Neural cell (in vitro differentiated cells): ENCODE data around the gene POLR1C. TPM values are rescaled to one million over a fixed set of nuclear protein-coding genes. Genes with fewer than 3 reads are reported as not detected.

Source experiments
- H2AFZ ChIP-seq: fragments of 200-600, 300-800 bp; sonication (generic), shearing (Covaris generic); 2 replicates; pipeline ENCODE4 v1.6.0; 2014; ENCODE audit warnings: low read depth, mild to moderate bottlenecking, antibody characterized with exemption, low read length, moderate library complexity
- H3F3A ChIP-seq: fragments of 200-600 bp; shearing (Covaris generic); 2 replicates; pipeline ENCODE4 v1.6.1; 2016; ENCODE audit warnings: mild to moderate bottlenecking, moderate library complexity, mixed read lengths, antibody characterized with exemption, low read length; ENCODE audit not compliant: insufficient read depth, poor library complexity, severe bottlenecking
- H3K27ac ChIP-seq: fragments of 200-600, 300-800 bp; sonication (generic), shearing (Covaris generic); 2 replicates; pipeline ENCODE4 v1.5.1; 2014; ENCODE audit warnings: mild to moderate bottlenecking, low read length, moderate library complexity
- H3K27me3 ChIP-seq: fragments of 300-800, 200-600 bp; sonication (generic), shearing (Covaris generic); 2 replicates; pipeline ENCODE4 v1.6.0; 2014; ENCODE audit warnings: mild to moderate bottlenecking, low read depth, low read length, moderate library complexity; ENCODE audit not compliant: insufficient read depth
- H3K36me3 ChIP-seq: fragments of 300-800, 200-600 bp; sonication (generic), shearing (Covaris generic); 2 replicates; pipeline ENCODE4 v1.5.1; 2014; ENCODE audit warnings: mild to moderate bottlenecking, antibody characterized with exemption, low read length, moderate library complexity; ENCODE audit not compliant: insufficient read depth
- H3K4me2 ChIP-seq: fragments of 300-800, 200-600 bp; sonication (generic), shearing (Covaris generic); 2 replicates; pipeline ENCODE4 v1.6.0; 2014; ENCODE audit warnings: mild to moderate bottlenecking, low read length
- H3K4me3 ChIP-seq: fragments of 300-800, 200-600 bp; sonication (generic), shearing (Covaris generic); 2 replicates; pipeline ENCODE4 v1.5.1; 2014; ENCODE audit warnings: mild to moderate bottlenecking, low read length, moderate library complexity
- H3K79me2 ChIP-seq: fragments of 200-600 bp; shearing (Covaris generic); replicated peaks from 2 replicates; pipeline ENCODE4 v1.6.0; 2014; ENCODE audit warnings: mild to moderate bottlenecking, low read length, moderate library complexity; ENCODE audit not compliant: insufficient read depth
- H3K9ac ChIP-seq: fragments of 300-800, 200-600 bp; sonication (generic), shearing (Covaris generic); 2 replicates; pipeline ENCODE4 v1.6.1; 2016; ENCODE audit warnings: mild to moderate bottlenecking, low read length, mixed read lengths
- H3K9me2 ChIP-seq: fragments of 200-600 bp; shearing (Covaris generic); 2 replicates; pipeline ENCODE4 v1.6.1; 2016; ENCODE audit warnings: mild to moderate bottlenecking, low read length, mixed read lengths; ENCODE audit not compliant: insufficient read depth
- H3K9me3 ChIP-seq: fragments of 200-600, 300-800 bp; sonication (generic), shearing (Covaris generic); 2 replicates; pipeline ENCODE4 v1.6.1; 2016; ENCODE audit warnings: mild to moderate bottlenecking, mixed run types, low read length, moderate library complexity, mixed read lengths
- H4K20me1 ChIP-seq: fragments of 200-600 bp; shearing (Covaris generic); 2 replicates; pipeline ENCODE4 v1.6.1; 2016; ENCODE audit warnings: mild to moderate bottlenecking, mixed run types; ENCODE audit not compliant: insufficient read depth
- CTCF ChIP-seq: fragments of 450-650 bp; IDR thresholded peaks from 2 replicates; pipeline ENCODE4 v1.5.1; 2014; ENCODE audit warnings: antibody characterized with exemption, mild to moderate bottlenecking, moderate library complexity; ENCODE audit not compliant: poor library complexity, severe bottlenecking
- EP300 ChIP-seq: fragments of 450-650 bp; conservative IDR thresholded peaks from 2 replicates; pipeline ENCODE4 v1.6.1; 2014; ENCODE audit warnings: antibody characterized with exemption, mild to moderate bottlenecking, moderate library complexity; ENCODE audit not compliant: poor library complexity, severe bottlenecking
- EZH2 ChIP-seq: fragments of 200-600, 300-800 bp; shearing (Covaris generic), sonication (generic); IDR thresholded peaks from 2 replicates; pipeline ENCODE4 v1.6.1; 2014; ENCODE audit warnings: antibody characterized with exemption, low read length, borderline replicate concordance, mild to moderate bottlenecking; ENCODE audit not compliant: insufficient read depth, poor library complexity, severe bottlenecking
- MXI1 ChIP-seq: fragments of 450-650 bp; conservative IDR thresholded peaks from 2 replicates; pipeline ENCODE4 v1.6.1; 2014; ENCODE audit warnings: antibody characterized with exemption, mild to moderate bottlenecking; ENCODE audit not compliant: poor library complexity, severe bottlenecking
- POLR2AphosphoS5 ChIP-seq: IDR thresholded peaks from 2 replicates; pipeline ENCODE4 v1.6.1; 2012
- RAD21 ChIP-seq: fragments of 450-650 bp; conservative IDR thresholded peaks from 2 replicates; pipeline ENCODE4 v1.6.1; 2014; ENCODE audit warnings: antibody characterized with exemption, mild to moderate bottlenecking, moderate library complexity
- REST ChIP-seq: IDR thresholded peaks from 2 replicates; pipeline ENCODE4 v1.6.1; 2012; ENCODE audit warnings: borderline replicate concordance
- SMC3 ChIP-seq: fragments of 450-650 bp; conservative IDR thresholded peaks from 2 replicates; pipeline ENCODE4 v1.6.1; 2014; ENCODE audit warnings: antibody characterized with exemption, mild to moderate bottlenecking, moderate library complexity; ENCODE audit not compliant: poor library complexity
- TAF1 ChIP-seq: IDR thresholded peaks from 2 replicates; pipeline ENCODE4 v1.6.1; 2012; ENCODE audit warnings: low read depth
- polyA plus RNA-seq: library from polyadenylated mRNA; depleted of rRNA; stranded (reverse); fragments of >200 nt; gene quantifications from 2 replicates; pipeline ENCODE4 v1.2.3, GENCODE V29; 2014

POLR1C gene
- polyA plus RNA-seq, 1 donor from 2014 or later: 88.7 TPM

GRCh38 chr6:43492673-43493072, 24.2 kb upstream of the POLR1C start:
- TF ChIP-seq TAF1 (no peak), POLR2AphosphoS5 (no peak), EP300 (no peak), CTCF (no peak), SMC3 (no peak), MXI1 (no peak), REST (no peak), EZH2 (no peak), RAD21 (no peak)
- H3K9ac ChIP-seq: no peak overlapping the region
- H3K27me3 ChIP-seq: no peaks in the 10 kb centered on the region
- no peaks in the 10 kb centered on the region for H3K9me2 ChIP-seq
- no peak overlapping the region for H2AFZ ChIP-seq
- H3K27ac ChIP-seq: no peak overlapping the region
- H3K4me2 ChIP-seq: no peak overlapping the region
- H3K79me2 ChIP-seq: no peaks in the 10 kb centered on the region
- no peaks in the 10 kb centered on the region for H4K20me1 ChIP-seq
- H3F3A ChIP-seq: no peaks in the 10 kb centered on the region
- H3K36me3 ChIP-seq: no peaks in the 10 kb centered on the region
- no peak overlapping the region for H3K4me3 ChIP-seq
- H3K9me3 ChIP-seq: no peaks in the 10 kb centered on the region

- Histone ChIP-seq H3K4me2 (no peak overlapping the region), H3K9ac (no peak overlapping the region), H3K27me3 (no peaks in the 10 kb centered on the region), H3K36me3 (no peaks in the 10 kb centered on the region), H2AFZ (no peak overlapping the region), H4K20me1 (no peaks in the 10 kb centered on the region), H3K9me3 (no peaks in the 10 kb centered on the region), H3K9me2 (no peaks in the 10 kb centered on the region), H3K4me3 (no peak overlapping the region), H3K27ac (no peak overlapping the region), H3F3A (no peaks in the 10 kb centered on the region), H3K79me2 (no peaks in the 10 kb centered on the region)
- no peak for TF ChIP-seq RAD21
- no peak for TF ChIP-seq EZH2
- TF ChIP-seq CTCF: no peak
- TF ChIP-seq TAF1: no peak
- no peak for TF ChIP-seq MXI1
- TF ChIP-seq POLR2AphosphoS5: no peak
- TF ChIP-seq REST: no peak
- TF ChIP-seq EP300: no peak
- no peak for TF ChIP-seq SMC3
These were observed 23.7 kb upstream of the POLR1C start for GRCh38 chr6:43493230-43493629.
